Spleen (tissue), 11 donors: Measurements from ENCODE around the gene HIPK3. TPM values are rescaled to one million over a fixed set of nuclear protein-coding genes. Genes with fewer than 3 reads are reported as not detected.
"Not testable (repeated sequence)": the region's sequence is repeated elsewhere in the genome, so short reads cannot be mapped to it uniquely, and the experiment has no call there.

ENCODE experiments used
- DNase-seq: peaks from one replicate; pipeline ENCODE4 v3.0.0-alpha.2; 2020
- H3K27ac ChIP-seq, 8 donors: fragments of 200-600 bp; sonication (generic) in 7 of 8; 1 replicate in 4 of 8; 2 replicates in 4 of 8; pipeline versions ENCODE4 v1.5.0 to v1.8.0; 2016 to 2021; ENCODE audit warnings: inconsistent platforms in 4 of 8, mild to moderate bottlenecking in 4 of 8, moderate library complexity in 1 of 8
- H3K27me3 ChIP-seq, 7 donors: fragments of 200-600 bp; sonication (generic) in 6 of 7; replicated peaks in 1 of 7; 1 replicate in 4 of 7; 2 replicates in 3 of 7; pipeline versions ENCODE4 v1.5.0 to v1.8.0; 2016 to 2021; ENCODE audit warnings: inconsistent platforms in 3 of 7, mild to moderate bottlenecking in 1 of 7
- H3K36me3 ChIP-seq, 6 donors: fragments of 200-600 bp; sonication (generic) in 5 of 6; 1 replicate in 4 of 6; 2 replicates in 2 of 6; pipeline versions ENCODE4 v1.5.0 to v1.8.0; 2016 to 2021; ENCODE audit warnings: inconsistent platforms in 2 of 6
- H3K4me1 ChIP-seq, 6 donors: fragments of 200-600 bp; sonication (generic) in 5 of 6; 1 replicate in 3 of 6; 2 replicates in 3 of 6; pipeline versions ENCODE4 v1.5.0 to v1.8.0; 2016 to 2021; ENCODE audit warnings: inconsistent platforms in 3 of 6
- H3K4me3 ChIP-seq, 8 donors: fragments of 200-600 bp; sonication (generic) in 7 of 8; 1 replicate in 4 of 8; 2 replicates in 4 of 8; pipeline versions ENCODE4 v1.5.0 to v1.8.0; 2016 to 2021; ENCODE audit warnings: inconsistent platforms in 4 of 8, mild to moderate bottlenecking in 4 of 8, moderate library complexity in 2 of 8
- H3K9me3 ChIP-seq, 8 donors: fragments of 200-600 bp; sonication (generic) in 7 of 8; 1 replicate in 4 of 8; 2 replicates in 4 of 8; pipeline versions ENCODE4 v1.5.0 to v1.8.0; 2016 to 2021; ENCODE audit warnings: inconsistent platforms in 4 of 8
- CTCF ChIP-seq, 11 experiments: fragments of 200-600 bp in 7 of 11; fragments of 450-650 bp in 4 of 11; sonication (generic) in 4 of 11; IDR thresholded peaks in 8 of 11; conservative IDR thresholded peaks in 3 of 11; 1 replicate in 7 of 11; 2 replicates in 4 of 11; pipeline versions ENCODE4 v1.4.0 to v1.8.0; 2016 to 2021; ENCODE audit warnings: antibody characterized with exemption in 11 of 11, inconsistent platforms in 4 of 11, mild to moderate bottlenecking in 1 of 11
- POLR2A ChIP-seq, 3 donors: fragments of 450-650 bp; IDR thresholded peaks; one replicate each; pipeline ENCODE4 v1.5.1; 2017; ENCODE audit warnings: antibody characterized with exemption in 3 of 3, mild to moderate bottlenecking in 1 of 3
- POLR2AphosphoS5 ChIP-seq, 3 donors: sonication (generic); formaldehyde crosslinking; IDR thresholded peaks; one replicate each; pipeline ENCODE4 v1.5.1; 2017; ENCODE audit warnings: antibody characterized with exemption in 3 of 3
- WGBS, 5 donors: extraction: QIAGEN DNeasy Blood & Tissue Kit in 3 of 5; methylation state at CpG; one replicate each; pipeline versions ENCODE4 v1.1.5 to v1.1.7; 2013 to 2018; 5-methylcytosine and 5-hydroxymethylcytosine counted together
- intact Hi-C: fragments of 100-400 bp; cut with DNase I; formaldehyde crosslinking; loops from one replicate; pipeline ENCODE4 v1.15.0; 2023; ENCODE audit warnings: low total_unique reads
- polyA plus RNA-seq, 3 donors: library from polyadenylated mRNA; stranded (reverse); fragments of 200-250 nt; gene quantifications; one replicate each; pipeline ENCODE4 v1.2.1, GENCODE V29; 2013
- total RNA-seq, 7 donors: library from RNA; depleted of rRNA in 3 of 7; stranded (reverse); fragments of >200 nt in 3 of 7; fragmentation: NEBNext Ultra II Directional in 4 of 7; extraction: Animal tissue kit (Norgen Biotek cat#: 25700) in 4 of 7; gene quantifications; one replicate each; pipeline versions ENCODE4 v1.1.0 to v1.2.1, GENCODE V29; 2016 to 2021
- donor health status: healthy with polysubstance abuse.
- donor health status: DM: no; HTN: no; CAD: no; lungs with moderate emphysema.
- donor health status: DM: no; HTN: no; CAD: no.
- donor health status: Bipolar disorder and iron deficiency.
- donor health status: healthy.
- donor health status: DM: no; HTN: no; CAD: no.
- donor health status: DM: yes; HTN: yes; CAD: no.

The HIPK3 gene
- total and polyA plus RNA-seq, 10 donors, result 11.5 to 192 (median 127) TPM

- intact Hi-C loops, result no loop called here
- Histone ChIP-seq H3K27ac (no peak overlapping the region), H3K36me3 (peaks cover 0 to 53% (median 2%) of the 10 kb centered on the region in 6 donors), H3K4me3 (no peak overlapping the region), H3K27me3 (no peaks in the 10 kb centered on the region), H3K9me3 (no peaks in the 10 kb centered on the region), H3K4me1 (peaks cover 7 to 56% (median 22%) of the 10 kb centered on the region in 6 donors)
- 80 to 91% (median 85%) methylated on average over 4 of the region's 4 CpGs for WGBS, 5 donors
- DNase-seq, result no peak
- TF ChIP-seq POLR2A (IDR thresholded peaks at IDR 0.05), result no peak
- TF ChIP-seq CTCF (IDR thresholded peaks at IDR 0.05 in 8 of 11, conservative IDR thresholded peaks at IDR 0.05 in 3 of 11), result no peak
- no peak for TF ChIP-seq POLR2AphosphoS5 (IDR thresholded peaks at IDR 0.05)
These were observed 37.0 kb downstream of the HIPK3 start for GRCh38 chr11:33294224-33294623.

- Histone ChIP-seq H3K4me1 (peaks cover 5 to 50% (median 21%) of the 10 kb centered on the region in 6 donors), H3K27ac (no peak overlapping the region)
These were observed 37.6 kb downstream of the HIPK3 start for GRCh38 chr11:33294797-33295196.

GRCh38 chr11:33296695-33297094 is 39.5 kb downstream of the HIPK3 start:
- intact Hi-C loops, result no loop called here
- WGBS, 5 donors, result 89 to 98% (median 93%) methylated on average over 5 of the region's 5 CpGs
- H3K4me1 ChIP-seq, result peaks cover 0 to 48% (median 14%) of the 10 kb centered on the region in 6 donors
- peaks cover 0 to 60% (median 2%) of the 10 kb centered on the region in 6 donors for H3K36me3 ChIP-seq
- no peak overlapping the region for H3K4me3 ChIP-seq
- TF ChIP-seq CTCF (IDR thresholded peaks at IDR 0.05 in 8 of 11, conservative IDR thresholded peaks at IDR 0.05 in 3 of 11) (no peak), POLR2A (IDR thresholded peaks at IDR 0.05) (no peak), POLR2AphosphoS5 (IDR thresholded peaks at IDR 0.05) (no peak)
- no peaks in the 10 kb centered on the region for H3K27me3 ChIP-seq
- DNase-seq, result no peak
- no peaks in the 10 kb centered on the region for H3K9me3 ChIP-seq
- no peak overlapping the region for H3K27ac ChIP-seq

More at GRCh38 chr11:33294797-33295196, 37.6 kb downstream of the HIPK3 start:
- WGBS, 5 donors, result 86 to 94% (median 92%) methylated on average over 8 of the region's 8 CpGs
- Histone ChIP-seq H3K9me3 (no peaks in the 10 kb centered on the region), H3K4me3 (no peak overlapping the region), H3K36me3 (peaks cover 0 to 52% (median 2%) of the 10 kb centered on the region in 6 donors), H3K27me3 (no peaks in the 10 kb centered on the region)
- no peak for DNase-seq
- TF ChIP-seq CTCF (IDR thresholded peaks at IDR 0.05 in 8 of 11, conservative IDR thresholded peaks at IDR 0.05 in 3 of 11) (no peak), POLR2AphosphoS5 (IDR thresholded peaks at IDR 0.05) (no peak), POLR2A (IDR thresholded peaks at IDR 0.05) (no peak)
- intact Hi-C loops, result no loop called here

GRCh38 chr11:33303541-33303940 is 46.4 kb downstream of the HIPK3 start:
- WGBS, 5 donors, result 92 to 98% (median 96%) methylated on average over 4 of the region's 4 CpGs
- Histone ChIP-seq H3K27ac (no peak overlapping the region), H3K4me3 (no peak overlapping the region), H3K27me3 (no peaks in the 10 kb centered on the region), H3K4me1 (peaks cover 0 to 75% (median 21%) of the 10 kb centered on the region in 6 donors), H3K36me3 (peaks cover 0 to 22% (median 2%) of the 10 kb centered on the region in 6 donors), H3K9me3 (no peaks in the 10 kb centered on the region)
- TF ChIP-seq CTCF (IDR thresholded peaks at IDR 0.05 in 8 of 11, conservative IDR thresholded peaks at IDR 0.05 in 3 of 11), result no peak
- DNase-seq, result no peak
- intact Hi-C loops, result no loop called here

GRCh38 chr11:33306821-33307220 is 49.6 kb downstream of the HIPK3 start:
- H3K36me3 ChIP-seq, intact Hi-C loops, H3K9me3 ChIP-seq, H3K27ac ChIP-seq, H3K27me3 ChIP-seq, DNase-seq, H3K4me3 ChIP-seq: not testable (repeated sequence)
- peaks cover 0 to 76% (median 20%) of the 10 kb centered on the region in 6 donors for H3K4me1 ChIP-seq
- WGBS, 5 donors, result 75 to 87% (median 78%) methylated on average over 6 of the region's 6 CpGs
